ENCODE results near the gene NAAA. TPM values are rescaled to one million over a fixed set of nuclear protein-coding genes. Genes with fewer than 3 reads are reported as not detected.
A peak's percentile ranks its signal among the peaks of the same experiment; 100 is the strongest.

Gene NAAA
- total and polyA plus RNA-seq, 2 of the 4 experiments (the other 2 are of a cell fraction) = 17.6 to 26.4 TPM

GRCh38 chr4:75916091-75916661 lies 24.6 kb downstream of the NAAA start:
- dilution Hi-C loops (cut with HindIII; ENCODE audit: low sequenced_read_pairs, unreplicated experiment) = no loop called here

More at GRCh38 chr4:75916091-75916661, 24.6 kb downstream of the NAAA start:
- POLR2A ChIA-PET (ENCODE audit: unreplicated experiment) = no interaction called here
- no CpG with 5 or more reads among the region's 1 CpG for WGBS, 2 experiments (ENCODE audit: extremely low coverage in 2 of 2, insufficient read length in 1 of 2)
- Histone ChIP-seq H3K4me1 (ENCODE audit: control insufficient read depth, insufficient read depth, low read length) (peaks cover 12% of the 10 kb centered on the region), H2BK20ac (ENCODE audit: low read depth, low read length) (no peak overlapping the region), H3K9me1 (ENCODE audit: insufficient read depth, low read length) (peaks cover 16% of the 10 kb centered on the region; the same call in 1 of the 2 replicates), H2AFZ (replicated peaks; ENCODE audit: low read length, poor library complexity) (no peak overlapping the region), H2AK9ac (replicated peaks; ENCODE audit: low read depth, low read length, poor library complexity) (no peak overlapping the region), H3K18ac (ENCODE audit: low read depth, low read length) (no peak overlapping the region), H3K9me3 (ENCODE audit: control insufficient read depth, insufficient read depth, low read length) (no peaks in the 10 kb centered on the region), H3K36me3 (ENCODE audit: control insufficient read depth, insufficient read depth, low read length) (peaks cover 2% of the 10 kb centered on the region), H4K91ac (ENCODE audit: insufficient read depth, low read depth, low read length) (no peak overlapping the region), H3K23ac (ENCODE audit: low read depth, low read length) (no peak overlapping the region), H3K4me2 (ENCODE audit: low read depth, low read length) (peak overlapping the region; percentile 52), H3K27ac (ENCODE audit: insufficient read depth, low read length) (no peak overlapping the region), H4K5ac (ENCODE audit: low read depth, low read length) (no peak overlapping the region), H3K4me3 (ENCODE audit: insufficient read depth, low read depth, low read length) (no peak overlapping the region), H3K14ac (replicated peaks; ENCODE audit: low read depth, low read length) (no peak overlapping the region), H2BK15ac (ENCODE audit: low read depth, low read length) (no peak overlapping the region), H3K79me1 (ENCODE audit: low read depth in 1 of 2, low read length in 2 of 2) (no peaks in the 10 kb centered on the region), H4K8ac (ENCODE audit: low read depth in 2 of 2, low read length in 2 of 2) (no peak overlapping the region; a peak in 1 of 4 replicates), H4K20me1 (ENCODE audit: insufficient read depth, low read length) (peaks cover 8% of the 10 kb centered on the region; the same call in 1 of the 2 replicates), H3K9ac (ENCODE audit: low read depth, low read length) (no peak overlapping the region), H2BK5ac (ENCODE audit: low read depth, low read length, poor library complexity, severe bottlenecking) (peak overlapping the region; percentile 69), H3K4ac (ENCODE audit: low read depth, low read length) (no peak overlapping the region), H2BK120ac (ENCODE audit: low read depth, low read length) (no peak overlapping the region), H3K27me3 (ENCODE audit: control insufficient read depth, insufficient read depth, low read length) (no peaks in the 10 kb centered on the region), H3K56ac (ENCODE audit: extremely low read depth, insufficient read depth, low read length) (no peak overlapping the region), H2AK5ac (ENCODE audit: low read depth, low read length) (no peak overlapping the region)
- intact Hi-C loops (cut with micrococcal nuclease) = loop anchor here (1.0 to 10.0 kb wide), 3 partner anchors 36 to 149 kb away; partner anchors contain the start of gene SDAD1
- DNase-seq (peak; percentile 89), ATAC-seq (ENCODE audit: low read depth) (peak; percentile 94)
- no peak for TF ChIP-seq MAZ (IDR thresholded peaks at IDR 0.05; ENCODE audit: borderline replicate concordance, low read depth, low read length)
- TF ChIP-seq SMC3 (IDR thresholded peaks at IDR 0.05; ENCODE audit: low read depth, low read length) = peak; percentile 52
- peak; percentile 63 for TF ChIP-seq RAD21 (IDR thresholded peaks at IDR 0.05; ENCODE audit: low read length)
- TF ChIP-seq CTCF (conservative IDR thresholded peaks at IDR 0.05; ENCODE audit: low read depth, low read length) = peak; percentile 81
- no peak for TF ChIP-seq USF2 (IDR thresholded peaks at IDR 0.05; ENCODE audit: low read depth, low read length)
- TF ChIP-seq POLR2A (IDR thresholded peaks at IDR 0.05; ENCODE audit: low read depth, low read length) = no peak
- no TSS peak for BruUV-seq (replicated peaks)
- CTCF ChIA-PET = interaction anchor here (0.6 to 1.6 kb wide), 15 partner anchors 9 to 431 kb away, joined by 3 to 10 read pairs (median 3); partner anchors contain the start of genes NAAA and PPEF2
- in situ Hi-C loops (cut with MboI; ENCODE audit: low sequenced_read_pairs) = no loop called here

Measured in IMR-90 (cell line).